IPS-NIHi7 (cell line): Measurements from ENCODE around the gene HK2.

ENCODE experiments used
- DNase-seq: peaks from one replicate; pipeline ENCODE4 v3.0.0; 2012; ENCODE audit warnings: mixed read lengths; ENCODE audit errors: extremely low spot score

Gene HK2

GRCh38 chr2:74937221-74937880 is 103.4 kb downstream of the HK2 start:
- DNase-seq: no peak

- DNase-seq: no peak
Observed at GRCh38 chr2:74938264-74938663, 104.3 kb downstream of the HK2 start.

GRCh38 chr2:74939919-74940812 is 106.2 kb downstream of the HK2 start:
- no peak for DNase-seq

GRCh38 chr2:74941284-74941683 is 107.4 kb downstream of the HK2 start:
- no peak for DNase-seq

- peak; percentile 57 for DNase-seq
Observed at GRCh38 chr2:74942263-74942662, 108.3 kb downstream of the HK2 start.
